GM12892 (cell line): ENCODE data around the gene AKR1B1.

Experiments used
- POLR2A ChIP-seq: IDR thresholded peaks from 2 replicates; pipeline ENCODE4 v1.6.1; 2011; ENCODE audit warnings: low read depth, low read length, control low read depth
- POLR2AphosphoS5 ChIP-seq: IDR thresholded peaks from 2 replicates; pipeline ENCODE4 v1.6.1; 2011; ENCODE audit warnings: low read depth, low read length, control low read depth

GRCh38 chr7:134440067-134440466 lies 18.8 kb downstream of the AKR1B1 start:
- no peak for TF ChIP-seq POLR2A
- TF ChIP-seq POLR2AphosphoS5: no peak
